GM12878 (cell line): ENCODE measurements around the gene RIN1. TPM values are rescaled to one million over a fixed set of nuclear protein-coding genes. Genes with fewer than 3 reads are reported as not detected.

Experiments
- ATAC-seq: fragments of 200-7000 bp; cut with Tn5 transposase; 3 replicates; pipeline ENCODE4 v1.9.1; 2020; ENCODE audit warnings: mild to moderate bottlenecking, moderate library complexity
- BruUV-seq: library from RNA; stranded (reverse); fragments of 400-500 nt; replicated peaks from 2 replicates; lab custom pipeline; 2021; lab: Mats Ljungman, UMichigan
- CTCF ChIA-PET: fragments of 300-600 bp; sonication (Branson Sonifier 250); formaldehyde crosslinking; extraction: SDS; loops from one replicate; lab custom pipeline; 2021; ENCODE audit warnings: inconsistent platforms; lab: Yijun Ruan, JAX
- POLR2A ChIA-PET: fragments of 350-600 bp; formaldehyde crosslinking; extraction: SDS; loops from one replicate; lab custom pipeline; 2021; ENCODE audit warnings: inconsistent platforms; lab: Charles Lee
- RAD21 ChIA-PET: fragments of 300-600 bp; sonication (Branson Sonifier 250); formaldehyde crosslinking; loops from one replicate; lab custom pipeline; 2023; ENCODE audit warnings: antibody characterized with exemption; ENCODE audit not compliant: unreplicated experiment; lab: Charles Lee
- SMC1A ChIA-PET: fragments of 300-600 bp; sonication (Branson Sonifier 250); formaldehyde crosslinking; loops from one replicate; lab custom pipeline; 2023; ENCODE audit not compliant: unreplicated experiment, uncharacterized antibody; lab: Charles Lee
- DNase-seq: peaks from one replicate; pipeline ENCODE4 v3.0.0-alpha.2; 2011; ENCODE audit warnings: low read depth, low spot score
- FAIRE-seq: peaks from 3 replicates; lab custom pipeline; 2011; peaks lifted over from hg19 to GRCh38; lab: Jason Lieb, UNC
- H2AFZ ChIP-seq: 2 replicates; pipeline ENCODE4 v1.6.0; 2011; ENCODE audit warnings: low read depth, low read length, control low read depth; ENCODE audit not compliant: control insufficient read depth
- H3K27ac ChIP-seq: 2 replicates; pipeline ENCODE4 v1.5.1; 2011; ENCODE audit warnings: control low read depth; ENCODE audit not compliant: control insufficient read depth, insufficient read depth
- H3K27me3 ChIP-seq, 2 experiments: replicated peaks in 1 of 2; 2 replicates each; pipeline versions ENCODE4 v1.6.0 to v1.6.1; 2011; ENCODE audit warnings: low read length in 1 of 2; ENCODE audit not compliant: control insufficient read depth in 2 of 2, insufficient read depth in 2 of 2
- H3K36me3 ChIP-seq, 2 experiments: 2 replicates each; pipeline ENCODE4 v1.5.1; 2011; ENCODE audit warnings: low read length in 1 of 2; ENCODE audit not compliant: control insufficient read depth in 2 of 2, insufficient read depth in 2 of 2
- H3K4me1 ChIP-seq: 2 replicates; pipeline ENCODE4 v1.6.1; 2011; ENCODE audit warnings: mild to moderate bottlenecking, low read length, moderate library complexity, mixed read lengths; ENCODE audit not compliant: control insufficient read depth, insufficient read depth
- H3K4me2 ChIP-seq: 2 replicates; pipeline ENCODE4 v1.6.0; 2011; ENCODE audit warnings: control low read depth; ENCODE audit not compliant: control insufficient read depth, insufficient read depth
- H3K4me3 ChIP-seq: fragments of 200-600 bp; sonication (generic); 2 replicates; pipeline ENCODE4 v1.5.1; 2016
- H3K79me2 ChIP-seq: 2 replicates; pipeline ENCODE4 v1.6.0; 2011; ENCODE audit warnings: low read length; ENCODE audit not compliant: control insufficient read depth, insufficient read depth
- H3K9ac ChIP-seq: 2 replicates; pipeline ENCODE4 v1.8.0; 2011; ENCODE audit warnings: low read length, control low read depth, mixed read lengths; ENCODE audit not compliant: control insufficient read depth, insufficient read depth
- H3K9me3 ChIP-seq: replicated peaks from 3 replicates; pipeline ENCODE4 v1.5.1; 2011; ENCODE audit warnings: mild to moderate bottlenecking, low read length; ENCODE audit not compliant: control insufficient read depth, insufficient read depth
- H4K20me1 ChIP-seq: 2 replicates; pipeline ENCODE4 v1.6.0; 2011; ENCODE audit not compliant: control insufficient read depth, insufficient read depth
- EED ChIP-seq: sonication (generic); IDR thresholded peaks from 2 replicates; pipeline ENCODE4 v1.6.1; 2016; ENCODE audit warnings: antibody characterized with exemption, low read depth
- FOXK2 ChIP-seq: fragments of 450-650 bp; IDR thresholded peaks from 2 replicates; pipeline ENCODE4 v1.6.1; 2017; ENCODE audit warnings: mild to moderate bottlenecking, moderate library complexity
- GATAD2B ChIP-seq: fragments of 450-650 bp; conservative IDR thresholded peaks from 2 replicates; pipeline ENCODE4 v1.6.1; 2017; ENCODE audit warnings: low read depth, mild to moderate bottlenecking, moderate library complexity
- HDGF ChIP-seq: fragments of 450-650 bp; IDR thresholded peaks from 2 replicates; pipeline ENCODE4 v1.6.1; 2016; ENCODE audit warnings: antibody characterized with exemption
- NFXL1 ChIP-seq: fragments of 450-650 bp; IDR thresholded peaks from 2 replicates; pipeline ENCODE4 v1.6.1; 2017; ENCODE audit warnings: antibody characterized with exemption, mild to moderate bottlenecking, borderline replicate concordance
- NR2C2 ChIP-seq: IDR thresholded peaks from 2 replicates; pipeline ENCODE4 v1.6.1; 2011; ENCODE audit warnings: borderline replicate concordance, low read depth; ENCODE audit not compliant: control insufficient read depth, insufficient read length
- NR2F1 ChIP-seq: fragments of 450-650 bp; conservative IDR thresholded peaks from 2 replicates; pipeline ENCODE4 v1.6.1; 2017; ENCODE audit warnings: mild to moderate bottlenecking
- PAX5 ChIP-seq: IDR thresholded peaks from 2 replicates; pipeline ENCODE4 v1.6.1; 2011; ENCODE audit warnings: low read depth, low read length, borderline replicate concordance
- RFX5 ChIP-seq: IDR thresholded peaks from 2 replicates; pipeline ENCODE4 v1.6.1; 2011; ENCODE audit warnings: low read depth, low read length, improper control_type of control experiment
- SIN3A ChIP-seq: IDR thresholded peaks from 2 replicates; pipeline ENCODE4 v1.6.1; 2012; ENCODE audit warnings: low read depth, low read length, improper control_type of control experiment
- SMAD5 ChIP-seq: IDR thresholded peaks from 2 replicates; pipeline ENCODE4 v1.6.1; 2016; ENCODE audit warnings: antibody characterized with exemption, low read depth
- TAF1 ChIP-seq: IDR thresholded peaks from 2 replicates; pipeline ENCODE4 v1.6.1; 2011; ENCODE audit warnings: mild to moderate bottlenecking, low read depth, low read length, borderline replicate concordance
- TARDBP ChIP-seq: IDR thresholded peaks from 2 replicates; pipeline ENCODE4 v1.6.1; 2016; ENCODE audit warnings: borderline replicate concordance
- YY1 ChIP-seq: IDR thresholded peaks from 2 replicates; pipeline ENCODE4 v1.6.1; 2011; ENCODE audit warnings: low read depth, mild to moderate bottlenecking, low read length
- ZNF24 ChIP-seq: fragments of 450-650 bp; IDR thresholded peaks from 2 replicates; pipeline ENCODE4 v1.6.1; 2017; ENCODE audit warnings: antibody characterized with exemption, mild to moderate bottlenecking
- WGBS: methylation state at CpG from one replicate; pipeline ENCODE4 v1.1.6; 2016; ENCODE audit warnings: low lambda C conversion rate; ENCODE audit not compliant: insufficient replicate concordance, insufficient coverage; ENCODE audit errors: missing lambda C conversion rate; 5-methylcytosine and 5-hydroxymethylcytosine counted together
- in situ Hi-C: fragments of 300-500 bp; cut with MboI; formaldehyde crosslinking; loops from 9 replicates; pipeline ENCODE4 v1.14.3; 2018; ENCODE audit warnings: mixed read lengths
- intact Hi-C: fragments of 100-400 bp; cut with micrococcal nuclease; formaldehyde crosslinking; loops from one replicate; pipeline ENCODE4 v1.14.2; 2022; ENCODE audit not compliant: unreplicated experiment
- polyA plus RNA-seq, 11 experiments: library from polyadenylated mRNA; depleted of rRNA in 4 of 11; unstranded in 6 of 11; stranded (reverse) in 5 of 11; fragments of >200 nt; fragmentation: Nextera tagmentation in 4 of 11; fragmentation: Illumina TruSeq in 1 of 11; extraction: Ambion mirVana in 4 of 11; extraction: Trizol in 1 of 11; gene quantifications; 1 replicate in 1 of 11; 2 replicates in 10 of 11; pipeline versions ENCODE4 v1.2.1 to v1.2.3, GENCODE V29; 2011 to 2016; ENCODE audit warnings: inconsistent platforms in 2 of 11, missing spikeins in 2 of 11, low read depth in 1 of 11
- total RNA-seq, 4 experiments: library from RNA; depleted of rRNA in 3 of 4; stranded (reverse); fragments of >200 nt in 3 of 4; fragmentation: Illumina TruSeq in 1 of 4; extraction: Trizol in 1 of 4; gene quantifications; 2 replicates each; pipeline versions ENCODE4 v1.2.1 to v1.2.3, GENCODE V29; 2013 to 2021
- TF ChIP-seq, protein P1 (sequence below): IDR thresholded peaks from 2 replicates; pipeline ENCODE4 v1.6.1; 2012; ENCODE audit warnings: low read depth, low read length, improper control_type of control experiment
- TF ChIP-seq, protein P2 (sequence below): IDR thresholded peaks from 2 replicates; pipeline ENCODE4 v1.6.1; 2011; ENCODE audit warnings: low read depth, mild to moderate bottlenecking, low read length, moderate library complexity, borderline replicate concordance; ENCODE audit errors: extremely low read depth
- TF ChIP-seq, protein P3 (sequence below): fragments of 450-650 bp; IDR thresholded peaks from 2 replicates; pipeline ENCODE4 v1.6.1; 2017; ENCODE audit warnings: low read depth, mild to moderate bottlenecking, moderate library complexity
- TF ChIP-seq, protein P4 (sequence below): fragments of 450-650 bp; IDR thresholded peaks from 2 replicates; pipeline ENCODE4 v1.6.1; 2016; ENCODE audit warnings: mild to moderate bottlenecking, moderate library complexity, borderline replicate concordance

RIN1 gene
- total and polyA plus RNA-seq, 10 of the 15 experiments (the other 5 are each of a cell fraction or from before 2014, with no cell fraction given), result 0.04 to 0.69 (median 0.22) TPM; not detected in 1

DNA sequence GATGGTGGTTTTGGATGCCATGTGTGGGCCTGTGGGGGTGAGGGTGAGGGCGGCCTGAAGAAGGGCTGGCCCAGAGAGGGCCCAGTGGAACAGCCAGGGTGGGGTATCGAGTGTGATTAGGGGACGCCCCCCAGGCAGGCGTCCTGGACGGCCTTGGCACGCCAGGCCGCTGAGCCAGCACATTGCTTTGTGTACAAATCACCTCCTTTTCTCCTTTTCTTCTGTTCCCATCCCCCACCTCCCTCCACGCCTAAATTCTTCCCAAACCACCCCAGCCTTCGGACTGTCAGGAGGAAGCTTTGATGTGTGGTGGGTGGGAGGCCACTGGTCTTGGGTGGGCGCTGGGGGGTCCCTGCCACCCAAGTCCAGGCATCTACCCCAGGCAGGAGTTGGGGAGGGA, 11.6 kb downstream of the RIN1 start (continued):
- TF ChIP-seq, protein P1, sequence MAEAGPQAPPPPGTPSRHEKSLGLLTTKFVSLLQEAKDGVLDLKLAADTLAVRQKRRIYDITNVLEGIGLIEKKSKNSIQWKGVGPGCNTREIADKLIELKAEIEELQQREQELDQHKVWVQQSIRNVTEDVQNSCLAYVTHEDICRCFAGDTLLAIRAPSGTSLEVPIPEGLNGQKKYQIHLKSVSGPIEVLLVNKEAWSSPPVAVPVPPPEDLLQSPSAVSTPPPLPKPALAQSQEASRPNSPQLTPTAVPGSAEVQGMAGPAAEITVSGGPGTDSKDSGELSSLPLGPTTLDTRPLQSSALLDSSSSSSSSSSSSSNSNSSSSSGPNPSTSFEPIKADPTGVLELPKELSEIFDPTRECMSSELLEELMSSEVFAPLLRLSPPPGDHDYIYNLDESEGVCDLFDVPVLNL, result no peak
- TF ChIP-seq, protein P2, sequence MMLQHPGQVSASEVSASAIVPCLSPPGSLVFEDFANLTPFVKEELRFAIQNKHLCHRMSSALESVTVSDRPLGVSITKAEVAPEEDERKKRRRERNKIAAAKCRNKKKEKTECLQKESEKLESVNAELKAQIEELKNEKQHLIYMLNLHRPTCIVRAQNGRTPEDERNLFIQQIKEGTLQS, result no peak
- TF ChIP-seq TARDBP (no peak), EED (no peak), NR2F1 (no peak), SIN3A (no peak), RFX5 (no peak)
- TF ChIP-seq, protein P3, sequence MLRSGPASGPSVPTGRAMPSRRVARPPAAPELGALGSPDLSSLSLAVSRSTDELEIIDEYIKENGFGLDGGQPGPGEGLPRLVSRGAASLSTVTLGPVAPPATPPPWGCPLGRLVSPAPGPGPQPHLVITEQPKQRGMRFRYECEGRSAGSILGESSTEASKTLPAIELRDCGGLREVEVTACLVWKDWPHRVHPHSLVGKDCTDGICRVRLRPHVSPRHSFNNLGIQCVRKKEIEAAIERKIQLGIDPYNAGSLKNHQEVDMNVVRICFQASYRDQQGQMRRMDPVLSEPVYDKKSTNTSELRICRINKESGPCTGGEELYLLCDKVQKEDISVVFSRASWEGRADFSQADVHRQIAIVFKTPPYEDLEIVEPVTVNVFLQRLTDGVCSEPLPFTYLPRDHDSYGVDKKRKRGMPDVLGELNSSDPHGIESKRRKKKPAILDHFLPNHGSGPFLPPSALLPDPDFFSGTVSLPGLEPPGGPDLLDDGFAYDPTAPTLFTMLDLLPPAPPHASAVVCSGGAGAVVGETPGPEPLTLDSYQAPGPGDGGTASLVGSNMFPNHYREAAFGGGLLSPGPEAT, result no peak
- TF ChIP-seq, all 136 proteins: peak for 0

DNA sequence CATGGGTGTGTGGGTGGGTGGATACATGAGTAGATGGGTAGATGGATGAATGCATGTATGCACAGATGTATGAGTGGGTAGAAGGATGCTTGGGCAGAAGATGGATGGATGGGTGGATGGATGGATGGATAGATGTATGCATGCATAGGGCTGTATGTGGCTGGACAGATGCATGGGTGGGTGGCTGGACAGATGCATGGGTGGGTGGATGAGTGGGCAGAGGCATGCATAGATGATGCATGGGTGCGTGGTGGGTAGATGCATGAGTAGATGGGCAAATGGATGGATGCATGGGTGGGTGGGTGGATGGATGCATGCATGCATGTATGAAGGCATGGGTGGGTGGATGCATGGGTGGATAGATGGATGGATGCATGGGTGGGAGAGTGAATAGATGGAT, 12.6 kb downstream of the RIN1 start:
- FAIRE-seq (no peak), DNase-seq (no peak), ATAC-seq (no peak)
- ChIA-PET POLR2A (no interaction called here), CTCF (interaction anchor here (3.8 kb wide), 1 partner anchor 12 kb away, joined by 34 read pairs; no protein-coding TSS in a partner anchor), RAD21 (no interaction called here), SMC1A (interaction anchor here (3.4 kb wide), 1 partner anchor 12 kb away, joined by 12 read pairs; no protein-coding TSS in a partner anchor)
- Histone ChIP-seq H3K27me3 (no peaks in the 10 kb centered on the region; a peak in 1 of 4 replicates), H2AFZ (no peak overlapping the region), H3K27ac (no peak overlapping the region), H4K20me1 (no peaks in the 10 kb centered on the region), H3K4me1 (peaks cover 8% of the 10 kb centered on the region), H3K4me3 (no peak overlapping the region), H3K4me2 (no peak overlapping the region), H3K9ac (no peak overlapping the region), H3K9me3 (no peaks in the 10 kb centered on the region; the same call in 2 of the 3 replicates), H3K79me2 (no peaks in the 10 kb centered on the region), H3K36me3 (no peaks in the 10 kb centered on the region)
- in situ Hi-C loops (no loop called here), intact Hi-C loops (no loop called here)
- 68% methylated on average over 1 of the region's 1 CpG for WGBS
- no TSS peak for BruUV-seq
- TF ChIP-seq, protein P4, sequence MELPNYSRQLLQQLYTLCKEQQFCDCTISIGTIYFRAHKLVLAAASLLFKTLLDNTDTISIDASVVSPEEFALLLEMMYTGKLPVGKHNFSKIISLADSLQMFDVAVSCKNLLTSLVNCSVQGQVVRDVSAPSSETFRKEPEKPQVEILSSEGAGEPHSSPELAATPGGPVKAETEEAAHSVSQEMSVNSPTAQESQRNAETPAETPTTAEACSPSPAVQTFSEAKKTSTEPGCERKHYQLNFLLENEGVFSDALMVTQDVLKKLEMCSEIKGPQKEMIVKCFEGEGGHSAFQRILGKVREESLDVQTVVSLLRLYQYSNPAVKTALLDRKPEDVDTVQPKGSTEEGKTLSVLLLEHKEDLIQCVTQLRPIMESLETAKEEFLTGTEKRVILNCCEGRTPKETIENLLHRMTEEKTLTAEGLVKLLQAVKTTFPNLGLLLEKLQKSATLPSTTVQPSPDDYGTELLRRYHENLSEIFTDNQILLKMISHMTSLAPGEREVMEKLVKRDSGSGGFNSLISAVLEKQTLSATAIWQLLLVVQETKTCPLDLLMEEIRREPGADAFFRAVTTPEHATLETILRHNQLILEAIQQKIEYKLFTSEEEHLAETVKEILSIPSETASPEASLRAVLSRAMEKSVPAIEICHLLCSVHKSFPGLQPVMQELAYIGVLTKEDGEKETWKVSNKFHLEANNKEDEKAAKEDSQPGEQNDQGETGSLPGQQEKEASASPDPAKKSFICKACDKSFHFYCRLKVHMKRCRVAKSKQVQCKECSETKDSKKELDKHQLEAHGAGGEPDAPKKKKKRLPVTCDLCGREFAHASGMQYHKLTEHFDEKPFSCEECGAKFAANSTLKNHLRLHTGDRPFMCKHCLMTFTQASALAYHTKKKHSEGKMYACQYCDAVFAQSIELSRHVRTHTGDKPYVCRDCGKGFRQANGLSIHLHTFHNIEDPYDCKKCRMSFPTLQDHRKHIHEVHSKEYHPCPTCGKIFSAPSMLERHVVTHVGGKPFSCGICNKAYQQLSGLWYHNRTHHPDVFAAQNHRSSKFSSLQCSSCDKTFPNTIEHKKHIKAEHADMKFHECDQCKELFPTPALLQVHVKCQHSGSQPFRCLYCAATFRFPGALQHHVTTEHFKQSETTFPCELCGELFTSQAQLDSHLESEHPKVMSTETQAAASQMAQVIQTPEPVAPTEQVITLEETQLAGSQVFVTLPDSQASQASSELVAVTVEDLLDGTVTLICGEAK, result no peak
- TF ChIP-seq SMAD5, result no peak
- TF ChIP-seq FOXK2, result no peak
- no peak for TF ChIP-seq GATAD2B
- no peak for TF ChIP-seq YY1
- no peak for TF ChIP-seq NFXL1
- no peak for TF ChIP-seq NR2C2
- no peak for TF ChIP-seq PAX5
- TF ChIP-seq HDGF, result no peak
- no peak for TF ChIP-seq ZNF24
- no peak for TF ChIP-seq TAF1
